Activated CD4-positive, alpha-beta T cell treated with anti-CD3 and anti-CD28 coated beads, Interleukin-2, amount 50 U/mL, for 16 hours (primary cell): Measurements from ENCODE around the gene MZF1.

Experiments
- DNase-seq: peaks from one replicate; pipeline ENCODE4 v3.0.0-alpha.2; 2020

Gene MZF1

DNA sequence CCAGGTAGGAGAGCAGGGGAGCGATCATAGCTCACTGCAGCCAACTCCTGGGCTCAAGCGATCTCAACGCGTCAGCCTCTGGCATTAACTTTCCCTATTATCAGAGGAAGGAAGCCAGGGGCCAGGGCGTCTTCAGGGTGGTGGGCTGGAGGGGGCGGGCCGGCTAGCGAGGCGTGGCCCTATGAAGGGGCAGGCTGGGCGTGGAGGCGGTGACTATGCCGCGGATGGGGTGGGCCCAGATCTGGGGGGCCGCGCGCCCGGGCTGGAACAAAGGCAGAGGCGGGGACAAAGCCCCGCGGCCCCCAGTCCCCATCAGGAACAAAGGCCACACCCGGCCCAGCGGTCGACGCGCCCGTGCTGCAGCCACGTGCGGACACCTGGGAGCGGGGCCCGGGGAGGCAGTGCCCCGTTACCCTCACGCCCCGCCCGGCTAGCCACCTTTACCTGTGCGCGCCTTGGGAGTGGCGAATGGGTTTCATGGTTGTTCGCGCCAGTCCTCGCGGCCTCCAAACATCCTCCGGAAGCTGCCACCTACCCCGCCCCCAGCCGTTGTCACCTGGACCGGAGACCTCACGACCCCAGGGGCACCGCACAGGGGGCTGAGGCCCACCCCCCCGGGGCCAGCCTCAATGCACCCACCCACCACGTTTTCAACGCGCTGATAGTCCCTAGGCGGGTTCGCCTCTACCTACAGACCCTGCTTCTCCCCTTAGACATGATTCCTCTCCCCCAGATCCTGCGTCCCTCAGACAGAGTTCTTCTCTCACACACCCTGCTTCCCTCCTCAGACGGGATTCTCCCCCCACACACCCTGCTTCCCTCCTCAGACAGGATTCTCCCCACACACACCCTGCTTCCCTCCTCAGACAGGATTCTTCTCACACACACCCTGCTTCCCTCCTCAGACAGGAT lies 34.6 kb downstream of the MZF1 start:
- no peak for DNase-seq

GRCh38 chr19:58536852-58537798 lies 36.0 kb downstream of the MZF1 start:
- DNase-seq, result no peak

GRCh38 chr19:58535857-58536256 lies 37.3 kb downstream of the MZF1 start:
- no peak for DNase-seq

GRCh38 chr19:58531034-58531840 lies 41.9 kb downstream of the MZF1 start:
- no peak for DNase-seq

DNA sequence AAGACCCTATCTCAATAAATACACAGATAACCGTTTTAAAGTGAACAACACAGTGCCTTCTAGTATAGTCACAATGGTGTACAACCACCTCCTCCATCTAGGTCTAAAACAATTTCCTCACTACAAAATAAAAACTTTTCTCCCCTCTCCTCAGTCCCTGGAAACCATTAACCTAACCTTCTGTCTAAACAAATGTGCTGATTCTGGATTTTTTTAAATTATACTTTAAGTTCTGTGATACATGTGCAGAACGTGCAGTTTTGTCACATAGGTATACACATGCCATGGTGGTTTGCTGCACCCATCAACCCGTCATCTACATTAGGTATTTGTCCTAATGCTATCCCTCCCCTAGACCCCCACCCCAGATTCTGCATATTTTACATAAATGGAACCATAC lies 43.7 kb downstream of the MZF1 start:
- no peak for DNase-seq

- no peak for DNase-seq
These were observed 50.4 kb downstream of the MZF1 start for GRCh38 chr19:58522709-58523108.

DNA sequence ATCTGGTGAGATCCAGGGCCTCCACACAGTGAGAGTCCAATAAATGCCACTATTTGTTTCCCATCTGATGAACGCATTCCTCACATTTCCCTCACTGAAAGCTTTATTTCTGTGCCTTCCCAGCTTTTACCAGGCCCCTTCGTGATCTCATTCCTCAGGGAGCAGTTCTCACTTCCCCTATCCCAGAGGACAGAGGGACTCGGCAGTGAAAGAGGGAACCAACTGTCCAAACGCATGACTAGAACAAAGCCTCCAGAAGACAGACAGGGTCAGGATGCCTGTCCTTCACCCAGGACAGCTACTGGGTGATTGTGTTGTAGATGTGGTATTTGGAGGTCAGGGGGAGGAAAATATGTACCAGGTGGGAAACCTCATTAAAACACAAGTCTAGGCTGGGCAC lies 51.5 kb downstream of the MZF1 start:
- DNase-seq, result no peak

GRCh38 chr19:58520257-58520599 lies 52.9 kb downstream of the MZF1 start:
- DNase-seq, result no peak

DNA sequence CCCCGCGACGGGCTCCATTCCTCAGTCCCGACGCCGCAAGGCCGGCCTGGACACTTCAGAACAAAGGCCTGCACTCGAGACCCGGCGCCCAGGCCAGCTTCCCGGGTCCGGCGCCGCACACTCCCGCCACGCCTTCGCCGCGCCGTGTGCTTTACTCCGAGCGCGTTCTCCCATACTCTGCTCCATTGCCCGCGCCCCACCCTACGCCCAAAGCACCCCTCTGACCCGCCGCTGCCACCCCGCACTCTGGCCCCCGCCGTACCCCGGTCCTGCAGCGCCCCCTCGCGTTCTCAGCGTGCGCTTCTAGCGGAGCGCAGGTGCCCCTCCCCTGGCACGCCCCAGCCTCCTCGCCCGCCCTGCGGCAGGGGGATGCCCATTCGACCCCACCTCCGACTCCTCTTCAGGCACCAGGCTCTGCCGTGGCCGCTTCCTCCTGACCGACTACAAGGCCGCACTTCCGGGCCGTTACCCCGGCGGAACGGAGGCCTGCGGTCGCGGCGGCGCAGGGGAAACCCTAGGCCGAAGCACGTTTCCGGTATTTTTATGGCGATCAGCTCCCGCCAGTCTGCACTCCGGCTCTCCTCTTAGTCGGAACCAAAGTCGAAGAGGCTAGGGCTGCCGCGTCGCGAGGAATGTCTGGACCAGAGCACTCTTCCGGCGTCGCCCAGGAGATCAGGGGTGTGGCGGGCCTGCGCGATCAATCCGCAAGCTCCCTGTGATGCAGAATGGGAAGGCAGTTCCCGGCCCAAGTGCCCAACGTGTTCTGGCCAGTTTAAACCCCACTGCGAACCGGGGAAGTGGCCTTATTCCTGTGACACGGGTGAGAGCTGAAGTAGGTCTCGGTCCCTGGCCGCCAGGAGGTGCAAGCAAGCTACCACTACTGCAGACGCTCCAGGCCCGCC lies 53.5 kb downstream of the MZF1 start, which contains the start of gene ZBTB45:
ZBTB45 (minus strand) TSS at position 456 of the 902 bp plus-strand sequence. CDS start 2,137 bp downstream, outside the sequence.
- DNase-seq, result peak; percentile 97

- peak; percentile 55 for DNase-seq
These were observed 54.1 kb downstream of the MZF1 start for GRCh38 chr19:58519087-58519354.

DNA sequence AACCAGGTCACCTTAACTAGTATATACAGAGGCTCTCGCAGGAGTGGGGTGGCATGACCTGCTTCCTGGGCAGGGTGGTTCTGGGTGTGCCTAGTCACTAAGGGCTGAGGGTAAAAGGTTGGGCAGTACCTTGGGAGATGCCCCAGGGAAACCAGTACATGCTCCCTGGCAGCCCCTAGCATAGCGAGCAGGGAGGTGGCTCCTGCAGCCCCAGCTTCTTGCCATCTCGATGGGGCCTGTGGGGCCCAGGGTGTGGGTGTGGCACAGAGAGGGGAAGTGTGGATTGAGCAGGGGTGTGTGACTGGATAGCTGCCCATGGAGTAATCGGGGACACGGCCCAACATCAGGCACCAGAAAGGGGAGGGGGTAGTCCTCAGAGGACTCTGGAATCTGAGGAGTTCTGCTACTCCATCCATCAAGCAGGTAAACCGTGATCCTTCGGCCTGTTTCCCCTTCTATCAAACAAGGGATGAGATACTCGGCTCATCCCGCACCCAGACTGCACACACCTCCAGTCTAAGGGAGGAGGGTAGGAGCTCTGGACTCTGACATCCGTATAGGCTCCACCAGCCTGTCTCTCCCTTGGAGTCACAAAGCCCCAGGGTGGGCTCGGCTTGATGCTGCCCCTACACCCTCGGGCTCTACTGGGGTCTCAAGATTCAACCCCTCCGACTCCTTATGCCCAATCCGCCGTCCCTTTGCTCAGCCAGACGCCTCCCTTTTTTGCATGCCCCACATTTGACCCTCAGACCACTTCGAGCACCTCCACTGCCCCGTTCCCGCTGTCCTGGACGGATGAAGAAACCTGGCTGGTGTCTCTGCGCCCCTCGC lies 54.7 kb downstream of the MZF1 start:
- peak; percentile 32 for DNase-seq

DNA sequence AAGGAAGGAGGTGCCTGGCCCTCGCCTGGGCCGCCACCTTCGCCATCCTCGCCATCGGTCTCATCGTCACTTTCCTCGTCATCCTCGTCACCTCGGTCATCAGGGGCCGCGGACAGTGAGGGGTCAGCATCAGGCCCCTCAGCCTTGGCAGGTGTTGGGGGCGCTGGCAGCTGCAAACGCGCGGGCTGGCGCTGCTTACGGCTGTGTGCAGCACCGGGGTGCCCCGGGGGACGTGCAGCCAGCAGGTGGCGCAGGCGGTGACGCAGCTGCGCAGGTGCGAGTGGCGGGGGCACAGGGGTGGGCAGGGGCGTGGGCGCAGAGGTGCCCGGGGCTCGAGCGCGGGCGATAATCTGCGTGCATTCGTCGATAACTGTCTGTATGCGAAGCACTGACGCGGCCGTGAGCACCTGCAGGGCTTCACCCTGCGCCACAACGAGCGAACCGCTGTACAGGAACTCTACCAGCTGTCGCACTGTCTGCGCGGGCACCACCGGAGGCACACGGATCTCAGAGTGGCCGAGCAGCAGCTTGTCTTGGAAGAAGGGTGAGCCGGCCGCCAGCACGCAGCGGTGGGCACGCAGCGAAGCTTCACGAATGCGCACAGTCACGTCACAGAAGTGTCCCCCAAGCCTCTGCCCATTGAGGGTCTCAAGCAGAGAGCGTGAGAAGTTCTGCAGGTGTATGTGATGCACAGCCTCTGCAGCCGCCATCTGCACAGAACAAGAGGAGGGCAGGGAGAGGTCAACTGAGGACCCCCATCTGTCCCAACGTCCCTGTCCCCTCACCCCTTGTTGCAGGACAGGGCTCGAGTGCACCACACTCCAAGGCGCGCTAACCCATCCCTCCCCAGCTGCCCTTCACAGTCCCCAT lies 55.9 kb downstream of the MZF1 start:
- DNase-seq, result no peak

DNA sequence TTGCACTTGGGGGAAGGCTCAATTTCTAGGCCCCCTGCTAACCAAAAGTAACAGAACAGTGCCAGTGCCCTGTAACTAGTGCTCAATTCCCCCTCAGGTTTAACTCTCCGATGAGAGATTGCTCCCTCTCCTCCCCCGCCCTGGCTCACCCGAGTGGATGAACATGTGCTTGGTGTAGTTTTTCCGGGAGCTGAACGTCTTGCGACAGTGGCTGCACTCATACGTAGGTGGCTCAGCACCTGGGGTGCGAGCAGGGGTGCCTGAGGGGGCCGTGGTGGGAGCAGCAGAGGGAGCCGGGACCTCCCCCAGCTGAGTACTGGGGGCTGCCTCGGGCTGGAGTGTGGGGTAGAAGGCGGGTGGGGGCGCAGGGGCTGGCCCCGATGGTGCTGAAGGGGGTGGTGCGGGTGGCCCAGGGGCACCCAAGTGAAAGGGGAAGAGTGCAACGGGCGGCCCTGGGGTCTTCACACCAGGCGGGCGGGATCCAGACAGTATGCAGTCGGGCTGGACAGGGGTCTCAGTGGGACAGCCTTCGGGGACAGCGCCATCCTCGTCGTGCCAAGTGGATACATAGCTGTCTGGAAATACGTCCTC lies 56.8 kb downstream of the MZF1 start:
- no peak for DNase-seq

DNA sequence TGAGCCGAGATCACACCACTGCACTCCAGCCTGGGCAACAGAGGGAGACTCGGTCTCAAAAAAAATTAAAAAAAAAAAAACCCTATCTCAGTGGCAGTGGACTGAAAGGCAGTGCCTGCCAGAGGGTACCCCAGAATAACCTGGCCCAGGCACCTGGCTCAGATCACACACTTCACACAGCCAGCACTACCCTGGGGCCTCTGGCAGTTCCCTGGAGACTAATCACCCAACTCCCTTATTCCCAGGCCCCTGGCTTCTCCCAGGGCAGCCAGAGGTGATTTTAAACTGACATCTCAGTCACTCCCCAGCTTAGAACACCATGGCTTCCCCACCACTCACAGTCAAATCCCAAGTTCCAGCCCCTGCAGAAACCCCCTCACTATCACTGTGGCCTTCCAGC lies 57.9 kb downstream of the MZF1 start:
- DNase-seq, result no peak

DNA sequence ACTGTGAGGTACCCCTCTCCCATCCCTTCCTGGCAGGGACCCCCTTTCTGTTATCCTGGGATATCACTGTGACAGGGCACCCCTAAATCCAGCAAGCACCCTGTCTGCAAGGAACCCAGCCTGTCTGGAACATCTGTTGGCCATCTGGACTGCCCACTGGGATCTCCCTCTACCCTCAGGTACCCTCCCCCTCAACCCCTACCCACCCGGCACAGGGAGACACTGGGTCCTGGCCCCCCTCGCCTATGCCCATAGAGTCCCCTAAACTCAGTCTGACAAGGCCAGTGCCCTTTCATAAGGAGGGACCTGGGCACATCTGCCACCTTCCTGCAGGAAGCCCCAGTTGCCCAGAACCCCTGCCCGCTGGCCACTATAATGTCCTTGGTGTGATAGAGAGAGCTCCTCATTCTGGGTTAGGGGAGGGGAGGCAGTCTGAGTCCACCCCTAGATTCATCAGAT lies 58.5 kb downstream of the MZF1 start:
- DNase-seq, result no peak

DNA sequence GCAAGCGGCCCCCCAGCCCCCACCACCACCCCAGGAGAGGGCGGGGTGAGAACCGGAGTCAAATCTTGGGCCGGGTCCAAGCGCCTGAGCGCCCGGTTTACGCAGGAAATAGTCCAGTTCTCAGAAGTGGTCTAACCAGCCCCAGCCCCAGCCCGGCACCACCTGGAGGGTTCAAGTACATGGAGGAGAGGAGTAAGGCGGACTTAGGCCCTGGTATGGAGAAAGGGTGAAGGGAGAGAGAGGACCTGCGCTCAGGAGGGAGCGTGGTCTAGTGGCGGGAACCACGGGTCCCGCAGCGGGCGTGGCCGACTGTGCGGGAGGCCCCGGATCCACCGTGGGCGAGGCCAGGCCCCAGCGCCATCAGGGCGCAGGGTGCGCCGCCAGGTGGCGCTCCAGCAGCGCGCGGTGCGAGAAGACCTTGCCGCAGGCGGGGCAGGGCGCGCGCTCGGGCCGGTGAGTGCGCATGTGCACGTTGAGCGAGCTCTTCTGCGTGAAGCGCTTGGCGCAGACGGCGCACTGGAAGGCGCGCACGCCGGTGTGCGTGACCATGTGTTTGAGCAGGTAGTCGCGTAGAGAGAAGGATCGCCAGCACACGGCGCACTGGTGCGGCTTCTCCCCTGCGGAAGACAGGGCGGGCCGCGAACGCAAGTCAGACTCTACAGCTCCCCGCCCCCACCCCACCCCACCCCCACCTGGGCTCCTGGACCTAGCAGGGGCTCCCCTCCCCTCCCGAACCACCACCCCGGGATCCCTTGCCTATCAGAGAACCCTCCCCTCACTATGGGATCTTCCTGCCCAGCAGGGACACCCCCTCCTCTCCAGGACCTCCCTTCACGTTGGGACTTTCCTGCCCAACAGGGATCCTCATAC lies 59.2 kb downstream of the MZF1 start:
- DNase-seq, result peak; percentile 97

- no peak for DNase-seq
These were observed 59.9 kb downstream of the MZF1 start for GRCh38 chr19:58513213-58513693.
